ENCODE results near the gene CCDC88C. TPM values are rescaled to one million over a fixed set of nuclear protein-coding genes. Genes with fewer than 3 reads are reported as not detected.

Gene CCDC88C
- total and polyA plus RNA-seq, 11 donors: 2.4 to 15.6 (median 4.8) TPM

DNA sequence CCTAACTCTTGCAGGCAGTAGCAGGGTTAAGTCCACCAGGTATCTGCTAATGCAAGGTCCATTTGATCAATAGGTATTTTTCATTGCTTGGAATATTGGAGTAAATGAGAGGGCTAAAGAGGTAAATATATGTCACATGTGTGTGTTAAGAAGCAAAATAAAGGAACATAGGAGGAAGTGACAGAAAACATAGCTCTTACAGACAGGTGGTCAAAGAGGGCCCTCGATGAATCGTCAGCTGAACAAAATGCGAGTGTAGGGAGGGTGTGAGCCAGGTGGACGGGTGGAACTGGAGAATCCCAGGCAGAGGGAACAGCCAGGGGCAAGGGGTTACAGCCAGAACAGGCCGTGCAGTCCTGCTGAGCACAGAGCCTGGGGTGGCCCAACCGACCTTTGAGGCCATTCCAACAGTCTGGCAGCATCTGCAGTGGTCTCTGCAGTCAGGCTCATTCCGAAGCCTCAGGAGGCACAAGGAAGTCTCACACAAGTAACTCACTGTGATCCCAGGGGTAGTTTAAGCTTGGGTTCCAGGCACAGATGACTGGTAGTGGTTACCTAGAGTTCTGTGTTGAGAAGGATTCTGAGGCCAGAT lies 43.2 kb downstream of the CCDC88C start:
- intact Hi-C loops (cut with DNase I): loop anchor here in 2 of 10 donors (5.0 kb wide), 1 partner anchor 38 kb away; no protein-coding TSS in a partner anchor
- WGBS, 4 donors: 59 to 85% (median 78%) methylated on average over 7 of the region's 7 CpGs
- DNase-seq: peak in 1 of 5 donors; percentile 10
- no peak for ATAC-seq
- Histone ChIP-seq H3K9me3 (no peaks in the 10 kb centered on the region), H3K4me1 (peaks cover 0 to 99% (median 44%) of the 10 kb centered on the region in 12 donors), H3K4me3 (no peak overlapping the region), H3K36me3 (no peaks in the 10 kb centered on the region), H3K27me3 (peaks cover 0 to 9% (median 0%) of the 10 kb centered on the region in 9 donors), H3K27ac (peak overlapping the region in 3 of 12 donors; percentile 29 to 79 (median 46))
- TF ChIP-seq, protein P1, sequence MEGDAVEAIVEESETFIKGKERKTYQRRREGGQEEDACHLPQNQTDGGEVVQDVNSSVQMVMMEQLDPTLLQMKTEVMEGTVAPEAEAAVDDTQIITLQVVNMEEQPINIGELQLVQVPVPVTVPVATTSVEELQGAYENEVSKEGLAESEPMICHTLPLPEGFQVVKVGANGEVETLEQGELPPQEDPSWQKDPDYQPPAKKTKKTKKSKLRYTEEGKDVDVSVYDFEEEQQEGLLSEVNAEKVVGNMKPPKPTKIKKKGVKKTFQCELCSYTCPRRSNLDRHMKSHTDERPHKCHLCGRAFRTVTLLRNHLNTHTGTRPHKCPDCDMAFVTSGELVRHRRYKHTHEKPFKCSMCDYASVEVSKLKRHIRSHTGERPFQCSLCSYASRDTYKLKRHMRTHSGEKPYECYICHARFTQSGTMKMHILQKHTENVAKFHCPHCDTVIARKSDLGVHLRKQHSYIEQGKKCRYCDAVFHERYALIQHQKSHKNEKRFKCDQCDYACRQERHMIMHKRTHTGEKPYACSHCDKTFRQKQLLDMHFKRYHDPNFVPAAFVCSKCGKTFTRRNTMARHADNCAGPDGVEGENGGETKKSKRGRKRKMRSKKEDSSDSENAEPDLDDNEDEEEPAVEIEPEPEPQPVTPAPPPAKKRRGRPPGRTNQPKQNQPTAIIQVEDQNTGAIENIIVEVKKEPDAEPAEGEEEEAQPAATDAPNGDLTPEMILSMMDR (IDR thresholded peaks at IDR 0.05): no peak
- no peak for TF ChIP-seq POLR2A (IDR thresholded peaks at IDR 0.05)

DNA sequence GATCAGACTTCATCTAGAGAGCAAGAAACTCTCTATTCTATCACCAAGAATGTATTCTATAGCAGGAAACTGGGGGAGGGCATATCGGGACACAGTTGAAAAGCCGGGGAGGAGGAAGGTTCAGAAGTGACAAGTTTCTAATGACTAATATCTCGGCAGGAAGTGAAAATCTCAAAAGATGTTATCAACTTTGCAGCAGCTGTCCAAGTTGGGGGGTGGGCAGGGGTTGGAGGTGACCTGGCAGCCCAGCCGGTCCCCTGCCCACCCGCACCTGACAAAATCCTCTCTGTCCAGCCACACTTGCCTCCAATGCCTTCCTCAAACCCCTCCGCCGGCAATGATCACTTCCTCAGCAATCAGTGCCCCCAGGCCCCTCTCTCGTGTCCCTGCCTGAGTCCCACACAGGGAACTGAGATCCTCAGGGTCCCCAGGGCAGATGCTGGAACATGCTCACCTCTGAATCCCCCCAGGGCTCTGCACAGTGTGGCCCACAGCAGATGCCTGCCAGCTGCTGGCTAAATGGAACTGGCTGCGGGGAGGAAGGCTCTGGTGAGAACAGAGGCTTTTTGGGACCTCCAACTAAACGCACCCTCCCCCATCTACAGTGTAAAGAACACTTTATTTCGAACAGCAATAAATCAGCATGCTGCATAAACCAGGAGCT lies 43.9 kb downstream of the CCDC88C start:
- Histone ChIP-seq H3K27ac (peak overlapping the region in 4 of 12 donors; percentile 15 to 79 (median 38)), H3K9me3 (no peaks in the 10 kb centered on the region), H3K4me1 (peaks cover 0 to 99% (median 46%) of the 10 kb centered on the region in 12 donors), H3K4me3 (peak overlapping the region in 1 of 12 donors; percentile 25), H3K27me3 (peaks cover 0 to 9% (median 0%) of the 10 kb centered on the region in 9 donors), H3K36me3 (no peaks in the 10 kb centered on the region)
- ATAC-seq: peak in 1 of 4 donors; percentile 37
- WGBS, 4 donors: 43 to 49% (median 48%) methylated on average over 10 to 11 of the region's 11 CpGs
- peak in 1 of 5 donors; percentile 53 for DNase-seq
- intact Hi-C loops (cut with DNase I): loop anchor here in 2 of 10 donors (5.0 kb wide), 1 partner anchor 39 kb away; no protein-coding TSS in a partner anchor
- TF ChIP-seq, protein P1 (IDR thresholded peaks at IDR 0.05): no peak
- no peak for TF ChIP-seq POLR2A (IDR thresholded peaks at IDR 0.05)

DNA sequence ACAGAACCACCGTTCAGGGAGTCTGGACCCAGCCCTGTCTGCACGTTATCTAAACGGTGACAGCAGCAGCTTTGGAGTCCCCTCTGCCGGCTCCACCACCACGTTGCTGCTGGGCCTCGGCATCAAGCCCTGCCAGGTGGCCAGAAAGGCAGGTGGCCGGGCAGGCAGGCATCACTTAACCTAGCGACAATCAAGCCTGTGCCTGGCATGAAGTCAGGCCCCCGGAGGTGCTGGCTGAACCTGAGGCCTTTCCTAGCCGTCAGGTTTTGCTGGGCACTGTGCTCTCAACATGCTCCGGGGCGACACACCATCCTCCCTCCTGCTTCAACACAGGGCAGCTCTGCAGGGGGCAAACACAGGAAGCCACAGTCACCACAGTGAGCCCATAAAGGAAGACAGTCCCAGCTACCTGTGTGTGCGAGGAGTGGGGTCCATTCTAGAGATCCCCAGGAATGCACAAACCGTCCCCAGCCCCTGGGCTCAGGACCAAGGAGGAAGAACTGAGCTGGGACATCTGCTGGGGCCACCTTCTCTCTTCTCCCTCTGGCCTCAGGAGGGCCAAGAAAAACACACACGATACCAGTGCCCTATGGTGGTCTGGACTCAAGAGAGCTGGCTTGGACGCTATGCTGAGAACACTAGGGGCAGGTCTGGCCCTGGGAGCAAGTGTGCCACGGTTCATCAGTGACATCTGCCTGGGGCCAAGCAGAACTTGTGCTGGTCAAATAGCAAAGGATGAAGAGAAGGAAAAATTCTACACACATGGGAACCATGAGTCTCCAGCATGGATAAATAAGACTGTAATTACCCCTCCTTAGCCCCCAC lies 44.7 kb downstream of the CCDC88C start:
- H3K4me3 ChIP-seq: peak overlapping the region in 1 of 12 donors; percentile 25
- DNase-seq (peak in 1 of 5 donors; percentile 14), ATAC-seq (no peak)
- H3K4me1 ChIP-seq: peaks cover 0 to 99% (median 41%) of the 10 kb centered on the region in 12 donors
- H3K36me3 ChIP-seq: no peaks in the 10 kb centered on the region
- intact Hi-C loops (cut with DNase I): loop anchor here in 2 of 10 donors (5.0 kb wide), 1 partner anchor 39 kb away; no protein-coding TSS in a partner anchor
- WGBS, 4 donors: 39 to 57% (median 54%) methylated on average over 13 to 17 of the region's 17 CpGs
- peaks cover 0 to 9% (median 0%) of the 10 kb centered on the region in 9 donors for H3K27me3 ChIP-seq
- H3K27ac ChIP-seq: peak overlapping the region in 4 of 12 donors; percentile 0 to 79 (median 11)
- TF ChIP-seq POLR2A (IDR thresholded peaks at IDR 0.05): no peak
- TF ChIP-seq, protein P1 (IDR thresholded peaks at IDR 0.05): no peak
- no peaks in the 10 kb centered on the region for H3K9me3 ChIP-seq
